GM19023 (cell line): ENCODE measurements around the gene HSD17B2.

Source experiments
- ATAC-seq: cut with Tn5 transposase; IDR thresholded peaks from one replicate; pipeline ENCODE4 v1.9.1; 2021; ENCODE audit warnings: mild to moderate bottlenecking, moderate library complexity; ENCODE audit not compliant: unreplicated experiment

The HSD17B2 gene

GRCh38 chr16:82017911-82018568 is 17.0 kb upstream of the HSD17B2 start:
- no peak for ATAC-seq

GRCh38 chr16:82019535-82019934 is 15.5 kb upstream of the HSD17B2 start:
- ATAC-seq = no peak

- no peak for ATAC-seq
These were observed 15.0 kb upstream of the HSD17B2 start for GRCh38 chr16:82020051-82020450.

- ATAC-seq = no peak
These were observed 11.8 kb upstream of the HSD17B2 start for GRCh38 chr16:82023206-82023605.

GRCh38 chr16:82024316-82024715 is 10.7 kb upstream of the HSD17B2 start:
- ATAC-seq = no peak

GRCh38 chr16:82024883-82025282 is 10.2 kb upstream of the HSD17B2 start:
- no peak for ATAC-seq

GRCh38 chr16:82027629-82028064 is 7.4 kb upstream of the HSD17B2 start:
- no peak for ATAC-seq

- no peak for ATAC-seq
These were observed 3.7 kb upstream of the HSD17B2 start for GRCh38 chr16:82031116-82032084.

- ATAC-seq = no peak
These were observed 2.0 kb upstream of the HSD17B2 start for GRCh38 chr16:82033006-82033405.

GRCh38 chr16:82033683-82034300 is 1.3 kb upstream of the HSD17B2 start:
- no peak for ATAC-seq

GRCh38 chr16:82037251-82037650 is 2.2 kb downstream of the HSD17B2 start:
- ATAC-seq = no peak

- no peak for ATAC-seq
These were observed 2.6 kb downstream of the HSD17B2 start for GRCh38 chr16:82037666-82038065.

- no peak for ATAC-seq
These were observed 5.2 kb downstream of the HSD17B2 start for GRCh38 chr16:82040296-82040695.

GRCh38 chr16:82041542-82041941 is 6.5 kb downstream of the HSD17B2 start:
- ATAC-seq = no peak

- no peak for ATAC-seq
These were observed 7.1 kb downstream of the HSD17B2 start for GRCh38 chr16:82042144-82042543.

- ATAC-seq = no peak
These were observed 7.8 kb downstream of the HSD17B2 start for GRCh38 chr16:82042846-82043245.

GRCh38 chr16:82043680-82044584 is 8.9 kb downstream of the HSD17B2 start:
- ATAC-seq = no peak

- no peak for ATAC-seq
These were observed 9.5 kb downstream of the HSD17B2 start for GRCh38 chr16:82044585-82044911.

- ATAC-seq = no peak
These were observed 10.4 kb downstream of the HSD17B2 start for GRCh38 chr16:82045465-82045864.

GRCh38 chr16:82046541-82046940 is 11.5 kb downstream of the HSD17B2 start:
- no peak for ATAC-seq

GRCh38 chr16:82046941-82047340 is 11.9 kb downstream of the HSD17B2 start:
- ATAC-seq = no peak
